ENCODE results near the gene NSD2.

Gene NSD2

DNA sequence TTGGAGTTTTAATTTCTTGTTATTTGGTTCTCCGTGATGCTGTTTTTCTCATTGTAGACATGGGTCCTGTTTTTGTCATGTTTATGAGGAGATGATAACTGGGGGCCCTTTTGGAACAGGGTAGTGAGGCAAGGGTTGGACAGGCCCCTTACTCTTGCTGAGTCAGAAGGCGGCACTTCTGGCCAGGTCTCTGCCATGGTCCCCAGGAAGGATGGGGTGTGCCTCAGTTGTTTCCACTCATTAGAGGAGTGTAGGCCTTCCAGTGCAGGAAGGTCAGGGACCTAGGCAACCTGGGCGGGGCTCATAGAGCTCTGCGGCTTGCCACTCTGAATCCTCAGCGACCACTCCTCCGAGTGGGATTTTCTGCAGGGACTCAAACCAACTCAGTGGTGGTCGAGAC, 69.4 kb downstream of the NSD2 start:
- no peak overlapping the region for H3K4me3 ChIP-seq (ENCODE audit: low read depth, low read length)
- DNase-seq (ENCODE audit: low read depth) = no peak
- TF ChIP-seq, protein P1, sequence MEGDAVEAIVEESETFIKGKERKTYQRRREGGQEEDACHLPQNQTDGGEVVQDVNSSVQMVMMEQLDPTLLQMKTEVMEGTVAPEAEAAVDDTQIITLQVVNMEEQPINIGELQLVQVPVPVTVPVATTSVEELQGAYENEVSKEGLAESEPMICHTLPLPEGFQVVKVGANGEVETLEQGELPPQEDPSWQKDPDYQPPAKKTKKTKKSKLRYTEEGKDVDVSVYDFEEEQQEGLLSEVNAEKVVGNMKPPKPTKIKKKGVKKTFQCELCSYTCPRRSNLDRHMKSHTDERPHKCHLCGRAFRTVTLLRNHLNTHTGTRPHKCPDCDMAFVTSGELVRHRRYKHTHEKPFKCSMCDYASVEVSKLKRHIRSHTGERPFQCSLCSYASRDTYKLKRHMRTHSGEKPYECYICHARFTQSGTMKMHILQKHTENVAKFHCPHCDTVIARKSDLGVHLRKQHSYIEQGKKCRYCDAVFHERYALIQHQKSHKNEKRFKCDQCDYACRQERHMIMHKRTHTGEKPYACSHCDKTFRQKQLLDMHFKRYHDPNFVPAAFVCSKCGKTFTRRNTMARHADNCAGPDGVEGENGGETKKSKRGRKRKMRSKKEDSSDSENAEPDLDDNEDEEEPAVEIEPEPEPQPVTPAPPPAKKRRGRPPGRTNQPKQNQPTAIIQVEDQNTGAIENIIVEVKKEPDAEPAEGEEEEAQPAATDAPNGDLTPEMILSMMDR (IDR thresholded peaks at IDR 0.05; ENCODE audit: low read depth, low read length, missing control alignments) = no peak

- TF ChIP-seq, protein P1 (IDR thresholded peaks at IDR 0.05; ENCODE audit: low read depth, low read length, missing control alignments) = no peak
- no peak for DNase-seq (ENCODE audit: low read depth)
- no peak overlapping the region for H3K4me3 ChIP-seq (ENCODE audit: low read depth, low read length)
These were observed 72.7 kb downstream of the NSD2 start for GRCh38 chr4:1943928-1944327.

DNA sequence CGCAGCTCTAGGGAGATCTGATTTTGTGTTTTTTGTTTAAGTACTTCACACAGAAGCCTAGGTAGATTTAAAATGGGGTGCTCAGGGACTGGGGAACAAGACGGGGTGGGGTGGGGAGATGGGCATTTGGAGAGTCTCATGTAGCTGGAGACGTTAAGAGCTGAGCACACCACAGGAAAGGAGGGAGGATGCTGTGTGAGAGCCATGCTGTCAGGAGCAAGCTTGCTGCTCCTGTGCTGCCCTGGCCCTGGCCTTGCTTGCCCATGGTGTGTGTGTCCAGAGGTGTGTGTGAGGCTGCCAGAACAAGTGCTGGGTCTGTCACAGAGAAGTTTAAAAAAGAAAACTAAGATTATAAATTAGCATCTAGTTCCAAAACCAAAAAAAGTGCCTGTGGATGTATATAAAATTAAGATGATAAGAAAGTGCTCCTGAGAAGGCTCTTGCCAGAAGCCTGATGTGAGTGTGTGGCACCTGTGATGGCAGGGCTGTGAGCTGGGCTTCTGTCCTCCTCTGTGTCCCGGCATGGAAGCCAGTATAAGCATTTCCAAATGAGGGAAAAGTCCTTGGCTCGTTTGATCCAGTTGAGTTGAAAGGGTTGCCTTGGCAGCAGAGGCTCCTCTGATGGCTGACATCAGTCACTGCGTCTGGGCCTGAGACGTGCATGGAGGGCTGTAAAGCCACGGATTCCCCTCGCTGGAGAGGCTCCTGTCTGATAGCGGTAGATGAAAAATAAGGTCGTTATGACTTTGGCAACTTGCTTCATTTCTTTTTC, 74.1 kb downstream of the NSD2 start:
- no peak for DNase-seq (ENCODE audit: low read depth)
- TF ChIP-seq, protein P1 (IDR thresholded peaks at IDR 0.05; ENCODE audit: low read depth, low read length, missing control alignments) = no peak
- no peak overlapping the region for H3K4me3 ChIP-seq (ENCODE audit: low read depth, low read length)

GRCh38 chr4:1945912-1946311, 74.7 kb downstream of the NSD2 start:
- no peak for DNase-seq (ENCODE audit: low read depth)
- H3K4me3 ChIP-seq (ENCODE audit: low read depth, low read length) = no peak overlapping the region
- TF ChIP-seq, protein P1 (IDR thresholded peaks at IDR 0.05; ENCODE audit: low read depth, low read length, missing control alignments) = no peak

GRCh38 chr4:1948232-1948631, 77.0 kb downstream of the NSD2 start:
- TF ChIP-seq, protein P1 (IDR thresholded peaks at IDR 0.05; ENCODE audit: low read depth, low read length, missing control alignments) = no peak
- H3K4me3 ChIP-seq (ENCODE audit: low read depth, low read length) = no peak overlapping the region
- DNase-seq (ENCODE audit: low read depth) = no peak

GRCh38 chr4:1948892-1949436, 77.8 kb downstream of the NSD2 start:
- H3K4me3 ChIP-seq (ENCODE audit: low read depth, low read length) = no peak overlapping the region
- TF ChIP-seq, protein P1 (IDR thresholded peaks at IDR 0.05; ENCODE audit: low read depth, low read length, missing control alignments) = no peak
- DNase-seq (ENCODE audit: low read depth) = no peak

DNA sequence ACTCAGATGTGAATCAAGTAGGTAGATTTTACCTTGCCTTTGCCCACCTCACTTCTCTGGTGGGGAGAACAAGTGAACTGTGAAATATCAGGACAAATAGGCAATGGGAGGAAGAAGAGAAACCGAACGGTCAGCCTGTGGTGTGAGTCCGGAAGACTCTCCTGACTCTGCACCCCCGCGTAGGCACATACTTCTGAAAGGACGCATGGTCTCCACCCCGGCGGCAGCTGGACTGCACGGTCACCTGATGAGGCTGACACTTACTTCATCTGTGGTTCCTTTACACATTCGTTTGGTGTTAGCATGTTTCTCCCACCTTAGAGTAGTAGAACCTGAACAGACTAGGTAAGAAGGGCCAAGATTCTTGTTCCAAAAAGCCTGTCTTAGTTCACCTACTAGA, 79.2 kb downstream of the NSD2 start:
- TF ChIP-seq, protein P1 (IDR thresholded peaks at IDR 0.05; ENCODE audit: low read depth, low read length, missing control alignments) = no peak
- H3K4me3 ChIP-seq (ENCODE audit: low read depth, low read length) = no peak overlapping the region
- no peak for DNase-seq (ENCODE audit: low read depth)

Measured in GM12864 (cell line).